Nephron progenitor cell (in vitro differentiated cells): ENCODE data around the gene PTPN5.

Experiments used
- DNase-seq: peaks from one replicate; pipeline ENCODE4 v3.0.0; 2021
- H3K27ac Mint-ChIP-seq: 2 replicates; pipeline ENCODE4 v1.8.0; 2021; ENCODE audit warnings: mild to moderate bottlenecking, moderate library complexity, mixed read lengths
- H3K27me3 Mint-ChIP-seq: 2 replicates; pipeline ENCODE4 v1.8.0; 2021; ENCODE audit warnings: mild to moderate bottlenecking, low read depth, mixed read lengths; ENCODE audit not compliant: poor library complexity
- H3K36me3 Mint-ChIP-seq: 2 replicates; pipeline ENCODE4 v1.8.0; 2021; ENCODE audit warnings: low read depth, mixed read lengths
- H3K4me1 Mint-ChIP-seq: 2 replicates; pipeline ENCODE4 v1.8.0; 2021; ENCODE audit warnings: mixed read lengths
- H3K4me3 Mint-ChIP-seq: 2 replicates; pipeline ENCODE4 v1.8.0; 2021; ENCODE audit warnings: mild to moderate bottlenecking, moderate library complexity, mixed read lengths
- H3K9me3 Mint-ChIP-seq: 2 replicates; pipeline ENCODE4 v1.8.0; 2021; ENCODE audit warnings: mild to moderate bottlenecking, moderate library complexity, mixed read lengths
- CTCF ChIP-seq: fragments of 200-600 bp; sonication (generic); IDR thresholded peaks from 2 replicates; pipeline ENCODE4 v1.5.0; 2021; ENCODE audit warnings: antibody characterized with exemption

Gene PTPN5

GRCh38 chr11:18704698-18705097 lies 86.9 kb downstream of the PTPN5 start:
- no peak for TF ChIP-seq CTCF
- Mint-ChIP-seq H3K27me3 (peaks cover 61% of the 10 kb centered on the region), H3K9me3 (no peaks in the 10 kb centered on the region), H3K27ac (no peak overlapping the region), H3K4me1 (peaks cover 35% of the 10 kb centered on the region), H3K36me3 (no peaks in the 10 kb centered on the region), H3K4me3 (no peak overlapping the region)
- DNase-seq = no peak

- H3K27me3 Mint-ChIP-seq = peaks cover 59% of the 10 kb centered on the region
- no peak for DNase-seq
- peaks cover 40% of the 10 kb centered on the region for H3K4me1 Mint-ChIP-seq
- H3K36me3 Mint-ChIP-seq = no peaks in the 10 kb centered on the region
- H3K9me3 Mint-ChIP-seq = no peaks in the 10 kb centered on the region
- no peak overlapping the region for H3K4me3 Mint-ChIP-seq
- no peak overlapping the region for H3K27ac Mint-ChIP-seq
- TF ChIP-seq CTCF = no peak
Measured at GRCh38 chr11:18704045-18704645, 87.5 kb downstream of the PTPN5 start.

GRCh38 chr11:18703001-18703763 lies 88.4 kb downstream of the PTPN5 start:
- Mint-ChIP-seq H3K9me3 (no peaks in the 10 kb centered on the region), H3K4me3 (no peak overlapping the region), H3K4me1 (peaks cover 42% of the 10 kb centered on the region), H3K36me3 (no peaks in the 10 kb centered on the region), H3K27me3 (peaks cover 52% of the 10 kb centered on the region), H3K27ac (no peak overlapping the region)
- no peak for TF ChIP-seq CTCF
- DNase-seq = no peak

- no peak for DNase-seq
- Mint-ChIP-seq H3K4me1 (peaks cover 45% of the 10 kb centered on the region), H3K4me3 (no peak overlapping the region), H3K27me3 (peaks cover 55% of the 10 kb centered on the region), H3K36me3 (no peaks in the 10 kb centered on the region), H3K27ac (no peak overlapping the region), H3K9me3 (no peaks in the 10 kb centered on the region)
- TF ChIP-seq CTCF = no peak
Measured at GRCh38 chr11:18701614-18702216, 89.9 kb downstream of the PTPN5 start.

GRCh38 chr11:18700872-18701271 lies 90.7 kb downstream of the PTPN5 start:
- no peak for DNase-seq
- Mint-ChIP-seq H3K36me3 (no peaks in the 10 kb centered on the region), H3K9me3 (no peaks in the 10 kb centered on the region), H3K4me1 (peaks cover 45% of the 10 kb centered on the region), H3K27me3 (peaks cover 57% of the 10 kb centered on the region), H3K27ac (no peak overlapping the region), H3K4me3 (peak overlapping the region; percentile 64)
- TF ChIP-seq CTCF = no peak
